SK-N-MC (cell line): ENCODE data around the gene BIRC6.

ENCODE experiments used
- EZH2 ChIP-seq: fragments of 200-600 bp; sonication (generic); IDR thresholded peaks from one replicate; pipeline ENCODE4 v1.6.1; 2017; ENCODE audit warnings: antibody characterized with exemption
- POLR2AphosphoS5 ChIP-seq: IDR thresholded peaks from 2 replicates; pipeline ENCODE4 v1.6.1; 2012; ENCODE audit warnings: mild to moderate bottlenecking, low read depth, low read length, borderline replicate concordance

GRCh38 chr2:32489061-32489460 is 132.2 kb downstream of the BIRC6 start:
- TF ChIP-seq EZH2 (no peak), POLR2AphosphoS5 (no peak)
